GM21526 (cell line): ENCODE measurements around the gene CCL3.
A peak's percentile ranks its signal among the peaks of the same experiment; 100 is the strongest.
"Not testable (repeated sequence)": the region's sequence is repeated elsewhere in the genome, so short reads cannot be mapped to it uniquely, and the experiment has no call there.

Experiments
- ATAC-seq: cut with Tn5 transposase; IDR thresholded peaks from one replicate; pipeline ENCODE4 v1.9.1; 2021; ENCODE audit warnings: moderate library complexity; ENCODE audit not compliant: unreplicated experiment, low FRiP score

The CCL3 gene

GRCh38 chr17:36089888-36090836, at the start of gene CCL3:
TSS of gene CCL3 (minus strand) at chr17:36090143. CDS start at chr17:36090058, 85 bp downstream.
- peak; percentile 61 for ATAC-seq

GRCh38 chr17:36136439-36136838, 46.5 kb upstream of the CCL3 start:
- no peak for ATAC-seq

- no peak for ATAC-seq
Observed at GRCh38 chr17:36136036-36136435, 46.1 kb upstream of the CCL3 start.

GRCh38 chr17:36135465-36135864, 45.5 kb upstream of the CCL3 start:
- no peak for ATAC-seq

- no peak for ATAC-seq
Observed at GRCh38 chr17:36133602-36134236, 43.8 kb upstream of the CCL3 start.

- ATAC-seq: no peak
Observed at GRCh38 chr17:36132421-36132831, 42.5 kb upstream of the CCL3 start.

- ATAC-seq: no peak
Observed at GRCh38 chr17:36131931-36132330, 42.0 kb upstream of the CCL3 start.

GRCh38 chr17:36131421-36131820, 41.5 kb upstream of the CCL3 start:
- no peak for ATAC-seq

- ATAC-seq: no peak
Observed at GRCh38 chr17:36130346-36130745, 40.4 kb upstream of the CCL3 start.

GRCh38 chr17:36129616-36130015, 39.7 kb upstream of the CCL3 start:
- ATAC-seq: no peak

- ATAC-seq: no peak
Observed at GRCh38 chr17:36128411-36128978, 38.6 kb upstream of the CCL3 start.

GRCh38 chr17:36127911-36128310, 38.0 kb upstream of the CCL3 start:
- ATAC-seq: no peak

GRCh38 chr17:36127199-36127893, 37.4 kb upstream of the CCL3 start:
- ATAC-seq: no peak

- ATAC-seq: no peak
Observed at GRCh38 chr17:36124879-36125824, 35.2 kb upstream of the CCL3 start.

- no peak for ATAC-seq
Observed at GRCh38 chr17:36123431-36123830, 33.5 kb upstream of the CCL3 start.

- ATAC-seq: not testable (repeated sequence)
Observed at GRCh38 chr17:36121099-36121498, 31.2 kb upstream of the CCL3 start.

GRCh38 chr17:36120221-36120620, 30.3 kb upstream of the CCL3 start:
- ATAC-seq: no peak

- no peak for ATAC-seq
Observed at GRCh38 chr17:36118477-36119353, 28.8 kb upstream of the CCL3 start.
